Measurements from ENCODE around the gene CYP4F11.
"Not testable (repeated sequence)": the region's sequence is repeated elsewhere in the genome, so short reads cannot be mapped to it uniquely, and the experiment has no call there.

CYP4F11 gene

GRCh38 chr19:15922021-15922420, 12.3 kb downstream of the CYP4F11 start:
- no peak for DNase-seq

GRCh38 chr19:15919243-15919642, 15.1 kb downstream of the CYP4F11 start:
- DNase-seq, result no peak

- no peak for DNase-seq
These were observed 19.2 kb downstream of the CYP4F11 start for GRCh38 chr19:15915109-15915508.

- DNase-seq, result no peak
These were observed 20.5 kb downstream of the CYP4F11 start for GRCh38 chr19:15913830-15914229.

- DNase-seq, result no peak
These were observed 20.9 kb downstream of the CYP4F11 start for GRCh38 chr19:15913384-15913783.

GRCh38 chr19:15911599-15912235, 22.6 kb downstream of the CYP4F11 start:
- DNase-seq, result no peak

- DNase-seq, result no peak
These were observed 29.3 kb downstream of the CYP4F11 start for GRCh38 chr19:15905026-15905425.

GRCh38 chr19:15902898-15903297, 31.4 kb downstream of the CYP4F11 start:
- not testable (repeated sequence) for DNase-seq

GRCh38 chr19:15902254-15902653, 32.1 kb downstream of the CYP4F11 start:
- no peak for DNase-seq

GRCh38 chr19:15900504-15900903, 33.8 kb downstream of the CYP4F11 start:
- no peak for DNase-seq

- DNase-seq, result not testable (repeated sequence)
These were observed 34.3 kb downstream of the CYP4F11 start for GRCh38 chr19:15900032-15900431.

GRCh38 chr19:15899561-15899960, 34.8 kb downstream of the CYP4F11 start:
- not testable (repeated sequence) for DNase-seq

- no peak for DNase-seq
These were observed 36.5 kb downstream of the CYP4F11 start, which contains the start of gene CYP4F2 for GRCh38 chr19:15897738-15898276. Gene CYP4F2 (minus strand): TSS chr19:15898074. CDS start chr19:15897611, 463 bp downstream.

- DNase-seq, result no peak
These were observed 37.1 kb downstream of the CYP4F11 start for GRCh38 chr19:15897026-15897737.

- no peak for DNase-seq
These were observed 38.4 kb downstream of the CYP4F11 start for GRCh38 chr19:15895876-15896430.

- DNase-seq, result no peak
These were observed 40.0 kb downstream of the CYP4F11 start for GRCh38 chr19:15894359-15894758.

GRCh38 chr19:15893477-15893876, 40.9 kb downstream of the CYP4F11 start:
- no peak for DNase-seq

GRCh38 chr19:15892012-15892411, 42.3 kb downstream of the CYP4F11 start:
- DNase-seq, result no peak

GRCh38 chr19:15891434-15891833, 42.9 kb downstream of the CYP4F11 start:
- no peak for DNase-seq

GRCh38 chr19:15889339-15889738, 45.0 kb downstream of the CYP4F11 start:
- not testable (repeated sequence) for DNase-seq

- no peak for DNase-seq
These were observed 48.4 kb downstream of the CYP4F11 start for GRCh38 chr19:15885919-15886318.

GRCh38 chr19:15885167-15885566, 49.2 kb downstream of the CYP4F11 start:
- no peak for DNase-seq

- DNase-seq, result not testable (repeated sequence)
These were observed 51.0 kb downstream of the CYP4F11 start for GRCh38 chr19:15883329-15883728.
